Progenitor cell of endocrine pancreas (in vitro differentiated cells): ENCODE measurements around the gene KDM7A. TPM values are rescaled to one million over a fixed set of nuclear protein-coding genes. Genes with fewer than 3 reads are reported as not detected.

Source experiments
- DNase-seq: peaks from one replicate; pipeline ENCODE4 v3.0.0; 2021; ENCODE audit warnings: low spot score; ENCODE audit not compliant: unreplicated experiment
- H3K27ac Mint-ChIP-seq: 2 replicates; pipeline ENCODE4 v1.8.0; 2021; ENCODE audit warnings: mild to moderate bottlenecking, moderate library complexity, mixed read lengths
- H3K27me3 Mint-ChIP-seq: 2 replicates; pipeline ENCODE4 v1.8.0; 2021; ENCODE audit warnings: mixed read lengths
- H3K36me3 Mint-ChIP-seq: 2 replicates; pipeline ENCODE4 v1.8.0; 2022; ENCODE audit warnings: mixed read lengths; ENCODE audit not compliant: insufficient read depth
- H3K4me1 Mint-ChIP-seq: 2 replicates; pipeline ENCODE4 v1.8.0; 2021; ENCODE audit warnings: low read depth, mixed read lengths
- H3K4me3 Mint-ChIP-seq: 2 replicates; pipeline ENCODE4 v1.8.0; 2021; ENCODE audit warnings: low read depth, mild to moderate bottlenecking, moderate library complexity, mixed read lengths
- H3K9me3 Mint-ChIP-seq: 2 replicates; pipeline ENCODE4 v1.8.0; 2021; ENCODE audit warnings: low read depth, mixed read lengths
- CTCF ChIP-seq: fragments of 200-600 bp; sonication (generic); IDR thresholded peaks from one replicate; pipeline ENCODE4 v1.5.0; 2021; ENCODE audit warnings: antibody characterized with exemption, mild to moderate bottlenecking; ENCODE audit not compliant: unreplicated experiment
- total RNA-seq: library from RNA; stranded (reverse); gene quantifications from 2 replicates; pipeline ENCODE4 v1.2.1, GENCODE V29; 2021

Gene KDM7A
- total RNA-seq, 1 donor from 2014 or later: 13.8 TPM

GRCh38 chr7:140213684-140214074, 36.9 kb upstream of the KDM7A start:
- DNase-seq: no peak
- Mint-ChIP-seq H3K27ac (no peak overlapping the region), H3K36me3 (no peaks in the 10 kb centered on the region), H3K4me1 (no peaks in the 10 kb centered on the region), H3K27me3 (peaks cover 13% of the 10 kb centered on the region), H3K4me3 (no peak overlapping the region), H3K9me3 (peaks cover 16% of the 10 kb centered on the region)
- TF ChIP-seq CTCF: no peak

GRCh38 chr7:140212100-140212881, 35.5 kb upstream of the KDM7A start:
- Mint-ChIP-seq H3K27me3 (peaks cover 14% of the 10 kb centered on the region), H3K36me3 (no peaks in the 10 kb centered on the region), H3K27ac (no peak overlapping the region), H3K9me3 (peaks cover 9% of the 10 kb centered on the region), H3K4me3 (no peak overlapping the region), H3K4me1 (no peaks in the 10 kb centered on the region)
- DNase-seq: no peak
- TF ChIP-seq CTCF: no peak

- H3K27ac Mint-ChIP-seq: no peak overlapping the region
- TF ChIP-seq CTCF: no peak
- H3K36me3 Mint-ChIP-seq: no peaks in the 10 kb centered on the region
- DNase-seq: no peak
- H3K27me3 Mint-ChIP-seq: peaks cover 16% of the 10 kb centered on the region
- peaks cover 9% of the 10 kb centered on the region for H3K9me3 Mint-ChIP-seq
- H3K4me1 Mint-ChIP-seq: no peaks in the 10 kb centered on the region
- H3K4me3 Mint-ChIP-seq: no peak overlapping the region
Observed at GRCh38 chr7:140211698-140212097, 34.9 kb upstream of the KDM7A start.

GRCh38 chr7:140209866-140210609, 33.3 kb upstream of the KDM7A start:
- DNase-seq: no peak
- H3K27ac Mint-ChIP-seq: no peak overlapping the region
- no peak overlapping the region for H3K4me3 Mint-ChIP-seq
- peaks cover 16% of the 10 kb centered on the region for H3K27me3 Mint-ChIP-seq
- no peak for TF ChIP-seq CTCF
- peaks cover 4% of the 10 kb centered on the region for H3K4me1 Mint-ChIP-seq
- peaks cover 4% of the 10 kb centered on the region for H3K9me3 Mint-ChIP-seq
- H3K36me3 Mint-ChIP-seq: no peaks in the 10 kb centered on the region

- H3K4me1 Mint-ChIP-seq: peaks cover 4% of the 10 kb centered on the region
- peaks cover 10% of the 10 kb centered on the region for H3K9me3 Mint-ChIP-seq
- no peak for DNase-seq
- no peak overlapping the region for H3K4me3 Mint-ChIP-seq
- no peak overlapping the region for H3K27ac Mint-ChIP-seq
- peaks cover 13% of the 10 kb centered on the region for H3K27me3 Mint-ChIP-seq
- H3K36me3 Mint-ChIP-seq: no peaks in the 10 kb centered on the region
- TF ChIP-seq CTCF: no peak
Observed at GRCh38 chr7:140206616-140207389, 30.0 kb upstream of the KDM7A start.
